ENCODE measurements around the gene RBMS1. TPM values are rescaled to one million over a fixed set of nuclear protein-coding genes. Genes with fewer than 3 reads are reported as not detected.

Gene RBMS1
- total RNA-seq, 4 donors from 2014 or later = 13.0 to 24.5 (median 14.1) TPM

GRCh38 chr2:160365716-160366367 lies 127.8 kb downstream of the RBMS1 start:
- H3K4me1 ChIP-seq = peaks cover 70 to 75% of the 10 kb centered on the region in 2 donors
- intact Hi-C loops (cut with DNase I; ENCODE audit: low total_unique reads) (no loop called here), in situ Hi-C loops (cut with MboI; ENCODE audit: low sequenced_read_pairs in 4 of 4) (no loop called here)
- no peak for TF ChIP-seq POLR2A (IDR thresholded peaks at IDR 0.05)
- no peak for TF ChIP-seq CTCF (IDR thresholded peaks at IDR 0.05 in 4 of 5, conservative IDR thresholded peaks at IDR 0.05 in 1 of 5)
- DNase-seq = peak; percentile 78 to 89
- peak overlapping the region in 2 of 4 donors; percentile 9 to 11 for H3K4me3 ChIP-seq
- H3K27me3 ChIP-seq = no peaks in the 10 kb centered on the region
- H3K27ac ChIP-seq = peak overlapping the region; percentile 17 to 72 (median 56)
- H3K36me3 ChIP-seq = no peaks in the 10 kb centered on the region
- H3K9me3 ChIP-seq = no peaks in the 10 kb centered on the region
- ATAC-seq = peak; percentile 65 to 85

DNA sequence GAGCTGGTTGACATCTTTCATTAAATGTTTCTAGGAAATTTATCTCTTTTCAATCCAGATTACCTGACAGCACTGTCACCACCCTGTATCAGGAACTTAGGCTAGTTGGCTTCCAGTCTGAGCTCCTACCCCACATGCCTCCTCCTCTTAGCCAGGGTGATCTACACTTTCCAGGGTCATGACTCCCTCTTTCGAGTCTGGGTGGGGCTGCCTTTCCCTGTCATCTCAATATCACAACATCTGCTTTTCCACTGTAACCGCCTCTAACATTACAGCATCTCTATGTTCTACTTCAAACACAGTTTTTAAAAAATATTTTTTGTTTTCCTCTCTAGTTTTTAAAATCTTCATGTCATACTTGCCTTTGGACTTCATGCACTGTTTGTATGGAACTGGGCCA lies 129.2 kb downstream of the RBMS1 start:
- ATAC-seq = no peak
- H3K4me3 ChIP-seq = no peak overlapping the region
- in situ Hi-C loops (cut with MboI; ENCODE audit: low sequenced_read_pairs in 4 of 4) (no loop called here), intact Hi-C loops (cut with DNase I; ENCODE audit: low total_unique reads) (no loop called here)
- no peak for DNase-seq
- H3K36me3 ChIP-seq = no peaks in the 10 kb centered on the region
- H3K27ac ChIP-seq = no peak overlapping the region
- peaks cover 55 to 70% of the 10 kb centered on the region in 2 donors for H3K4me1 ChIP-seq
- TF ChIP-seq POLR2A (IDR thresholded peaks at IDR 0.05) (no peak), CTCF (IDR thresholded peaks at IDR 0.05 in 4 of 5, conservative IDR thresholded peaks at IDR 0.05 in 1 of 5) (no peak)
- H3K9me3 ChIP-seq = no peaks in the 10 kb centered on the region
- H3K27me3 ChIP-seq = no peaks in the 10 kb centered on the region

DNA sequence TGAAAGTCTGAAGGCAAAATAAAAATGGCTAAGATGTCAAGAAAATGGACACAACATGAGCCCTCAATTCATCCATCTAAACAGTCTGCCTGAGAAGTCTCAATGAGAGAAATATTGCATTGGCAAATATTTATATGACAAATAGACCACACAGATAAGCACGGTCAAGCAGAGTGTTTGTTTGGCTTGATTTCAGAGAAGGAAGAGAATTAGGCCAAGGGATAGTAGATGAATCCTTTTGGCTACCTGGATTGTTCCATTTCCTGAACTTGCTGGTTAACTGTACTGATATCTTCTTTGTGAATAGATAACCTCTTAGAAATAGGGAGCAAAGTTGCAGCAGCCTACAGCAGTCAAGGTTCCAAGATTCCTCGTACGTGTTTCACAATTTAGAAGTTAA lies 129.6 kb downstream of the RBMS1 start:
- DNase-seq (no peak), ATAC-seq (no peak)
- Histone ChIP-seq H3K27ac (no peak overlapping the region), H3K4me1 (peaks cover 51 to 67% of the 10 kb centered on the region in 2 donors), H3K27me3 (no peaks in the 10 kb centered on the region), H3K36me3 (no peaks in the 10 kb centered on the region), H3K9me3 (no peaks in the 10 kb centered on the region), H3K4me3 (no peak overlapping the region)
- intact Hi-C loops (cut with DNase I; ENCODE audit: low total_unique reads) = no loop called here
- TF ChIP-seq CTCF (IDR thresholded peaks at IDR 0.05 in 4 of 5, conservative IDR thresholded peaks at IDR 0.05 in 1 of 5) (no peak), POLR2A (IDR thresholded peaks at IDR 0.05) (no peak)
- in situ Hi-C loops (cut with MboI; ENCODE audit: low sequenced_read_pairs in 4 of 4) = no loop called here

GRCh38 chr2:160363055-160363454 lies 130.6 kb downstream of the RBMS1 start:
- DNase-seq (no peak), ATAC-seq (no peak)
- in situ Hi-C loops (cut with MboI; ENCODE audit: low sequenced_read_pairs in 4 of 4) = no loop called here
- Histone ChIP-seq H3K36me3 (no peaks in the 10 kb centered on the region), H3K4me1 (peaks cover 46 to 63% of the 10 kb centered on the region in 2 donors), H3K9me3 (no peaks in the 10 kb centered on the region), H3K27me3 (no peaks in the 10 kb centered on the region), H3K4me3 (no peak overlapping the region), H3K27ac (no peak overlapping the region)
- intact Hi-C loops (cut with DNase I; ENCODE audit: low total_unique reads) = no loop called here
- TF ChIP-seq POLR2A (IDR thresholded peaks at IDR 0.05) (no peak), CTCF (IDR thresholded peaks at IDR 0.05 in 4 of 5, conservative IDR thresholded peaks at IDR 0.05 in 1 of 5) (no peak)

DNA sequence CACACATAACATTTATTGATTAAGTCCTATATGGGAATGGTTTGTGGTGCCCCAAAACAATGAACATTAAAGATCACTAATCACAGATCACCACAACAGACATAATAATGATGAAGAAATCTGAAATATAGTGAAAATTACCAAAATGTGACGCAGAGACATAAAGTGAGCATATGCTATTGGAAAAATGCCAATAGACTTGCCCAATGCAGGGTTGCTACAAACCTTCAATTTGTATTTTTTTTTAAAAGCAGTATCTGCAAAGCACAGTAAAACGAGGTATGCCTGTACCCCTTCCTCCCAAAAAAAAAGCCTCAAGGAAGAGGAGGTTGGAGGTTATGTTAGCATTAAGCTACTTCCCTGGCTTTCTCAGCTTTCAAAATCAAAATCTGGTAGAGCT lies 131.1 kb downstream of the RBMS1 start:
- no peaks in the 10 kb centered on the region for H3K36me3 ChIP-seq
- H3K27ac ChIP-seq = no peak overlapping the region
- H3K27me3 ChIP-seq = no peaks in the 10 kb centered on the region
- in situ Hi-C loops (cut with MboI; ENCODE audit: low sequenced_read_pairs in 4 of 4) (no loop called here), intact Hi-C loops (cut with DNase I; ENCODE audit: low total_unique reads) (no loop called here)
- no peak overlapping the region for H3K4me3 ChIP-seq
- H3K9me3 ChIP-seq = no peaks in the 10 kb centered on the region
- ATAC-seq = no peak
- DNase-seq = no peak
- H3K4me1 ChIP-seq = peaks cover 44 to 58% of the 10 kb centered on the region in 2 donors
- no peak for TF ChIP-seq CTCF (IDR thresholded peaks at IDR 0.05 in 4 of 5, conservative IDR thresholded peaks at IDR 0.05 in 1 of 5)
- no peak for TF ChIP-seq POLR2A (IDR thresholded peaks at IDR 0.05)
